K562 (cell line): ENCODE data around the gene RUNX3. TPM values are rescaled to one million over a fixed set of nuclear protein-coding genes. Genes with fewer than 3 reads are reported as not detected.

Source experiments
- ELK1 ChIP-seq: sonication (generic); formaldehyde crosslinking; IDR thresholded peaks from 2 replicates; pipeline ENCODE4 v1.8.1; 2022; ENCODE audit warnings: missing genetic modification reagents
- HDAC1 ChIP-seq, 2 experiments: fragments of 450-650 bp; IDR thresholded peaks; 2 replicates each; pipeline ENCODE4 v1.6.1; 2016 to 2017; ENCODE audit warnings: inconsistent platforms in 1 of 2, mild to moderate bottlenecking in 1 of 2, moderate library complexity in 1 of 2
- IFI16 ChIP-seq: fragments of 250-450 bp; sonication (Bioruptor Pico); IDR thresholded peaks from 2 replicates; pipeline ENCODE4 v2.1.2; 2022; ENCODE audit warnings: mild to moderate bottlenecking, inconsistent platforms
- KHSRP ChIP-seq: fragments of 450-650 bp; IDR thresholded peaks from 2 replicates; pipeline ENCODE4 v1.6.1; 2017
- RBM25 ChIP-seq: fragments of 200-400 bp; formaldehyde crosslinking; IDR thresholded peaks from 2 replicates; pipeline ENCODE4 v1.6.1; 2018; ENCODE audit warnings: low read length, low read depth, moderate library complexity; ENCODE audit not compliant: severe bottlenecking
- STAT6 ChIP-seq: sonication (generic); formaldehyde crosslinking; IDR thresholded peaks from 2 replicates; pipeline ENCODE4 v1.8.1; 2023; ENCODE audit warnings: mild to moderate bottlenecking, missing genetic modification reagents
- ZBTB11 ChIP-seq, 3 experiments: fragments of 200-800 bp in 1 of 3; fragments of 250-450 bp in 1 of 3; fragments of 450-650 bp in 1 of 3; sonication (Bioruptor Pico) in 1 of 3; sonication (Bioruptor generic) in 1 of 3; formaldehyde crosslinking in 1 of 3; IDR thresholded peaks; 2 replicates each; pipeline versions ENCODE4 v1.6.1 to v1.8.0; 2016 to 2022; ENCODE audit warnings: mild to moderate bottlenecking in 2 of 3, missing genetic modification characterization in 2 of 3, missing compliant biosample characterization in 1 of 3, moderate library complexity in 1 of 3
- ZNF589 ChIP-seq: fragments of 200-800 bp; sonication (Bioruptor generic); IDR thresholded peaks from 2 replicates; pipeline ENCODE4 v1.6.1; 2016; ENCODE audit warnings: low read depth, missing genetic modification characterization, missing compliant biosample characterization
- ZNF76 ChIP-seq: fragments of 250-450 bp; sonication (Bioruptor Pico); IDR thresholded peaks from 2 replicates; pipeline ENCODE4 v1.4.0; 2020; ENCODE audit warnings: mild to moderate bottlenecking, moderate library complexity, borderline replicate concordance
- polyA plus RNA-seq, 8 experiments: library from polyadenylated mRNA; depleted of rRNA in 4 of 8; stranded (reverse) in 5 of 8; unstranded in 3 of 8; fragments of >200 nt; fragmentation: Nextera tagmentation in 2 of 8; fragmentation: Illumina TruSeq in 1 of 8; extraction: Ambion mirVana in 2 of 8; extraction: Trizol in 1 of 8; gene quantifications; 2 replicates each; pipeline versions ENCODE4 v1.2.1 to v1.2.3, GENCODE V29; 2011 to 2014; ENCODE audit warnings: inconsistent platforms in 1 of 8, missing spikeins in 1 of 8
- total RNA-seq, 7 experiments: library from RNA; depleted of rRNA in 6 of 7; stranded (reverse); fragments of >200 nt in 6 of 7; fragmentation: Illumina TruSeq in 2 of 7; extraction: Trizol in 2 of 7; gene quantifications; 2 replicates each; pipeline versions ENCODE4 v1.2.1 to v1.2.3, GENCODE V29; 2011 to 2021; ENCODE audit warnings: low replicate concordance in 1 of 7
- TF ChIP-seq, protein P1 (sequence below): fragments of 250-450 bp; sonication (Bioruptor Pico); IDR thresholded peaks from 2 replicates; pipeline ENCODE4 v1.4.0; 2020; ENCODE audit warnings: borderline replicate concordance

Gene RUNX3
- total and polyA plus RNA-seq, 9 of the 15 experiments (the other 6 are each of a cell fraction or from before 2014, with no cell fraction given) = 0.01 to 0.64 (median 0.09) TPM

GRCh38 chr1:24909388-24909898 is 20.6 kb downstream of the RUNX3 start (continued):
- TF ChIP-seq ELK1 (CRISPR knock-in tag) = no peak
- 0 out of 4 replicates have a peak, but pooled peaks of 1 of the 2 experiments have one; percentile 27 for TF ChIP-seq HDAC1 (IDR thresholded peaks at IDR 0.05)
- TF ChIP-seq, protein P1, sequence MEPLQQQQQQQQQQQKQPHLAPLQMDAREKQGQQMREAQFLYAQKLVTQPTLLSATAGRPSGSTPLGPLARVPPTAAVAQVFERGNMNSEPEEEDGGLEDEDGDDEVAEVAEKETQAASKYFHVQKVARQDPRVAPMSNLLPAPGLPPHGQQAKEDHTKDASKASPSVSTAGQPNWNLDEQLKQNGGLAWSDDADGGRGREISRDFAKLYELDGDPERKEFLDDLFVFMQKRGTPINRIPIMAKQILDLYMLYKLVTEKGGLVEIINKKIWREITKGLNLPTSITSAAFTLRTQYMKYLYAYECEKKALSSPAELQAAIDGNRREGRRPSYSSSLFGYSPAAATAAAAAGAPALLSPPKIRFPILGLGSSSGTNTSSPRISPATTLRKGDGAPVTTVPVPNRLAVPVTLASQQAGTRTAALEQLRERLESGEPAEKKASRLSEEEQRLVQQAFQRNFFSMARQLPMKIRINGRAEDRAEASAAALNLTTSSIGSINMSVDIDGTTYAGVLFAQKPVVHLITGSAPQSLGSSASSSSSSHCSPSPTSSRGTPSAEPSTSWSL = no peak
- no peak for TF ChIP-seq KHSRP
- no peak for TF ChIP-seq STAT6 (CRISPR knock-in tag)
- no peak for TF ChIP-seq ZNF589
- peak; percentile 97 for TF ChIP-seq RBM25
- no peak for TF ChIP-seq ZBTB11 (CRISPR knock-in tag; IDR thresholded peaks at IDR 0.05)
- no peak for TF ChIP-seq IFI16 (CRISPR knock-in tag)
- no peak for TF ChIP-seq ZNF76 (CRISPR knock-in tag)
